ENCODE data around the gene ULK2.

The ULK2 gene

GRCh38 chr17:19886116-19886515, 18.4 kb upstream of the ULK2 start:
- TF ChIP-seq CTCF (IDR thresholded peaks at IDR 0.05; ENCODE audit: low read length) (no peak), EZH2 (IDR thresholded peaks at IDR 0.05; ENCODE audit: borderline replicate concordance, low read length) (no peak)

GRCh38 chr17:19883537-19884215, 15.9 kb upstream of the ULK2 start:
- Histone ChIP-seq H3K4me3 (ENCODE audit: low read depth, low read length, poor library complexity, severe bottlenecking) (no peak overlapping the region), H3K4me1 (ENCODE audit: insufficient read depth, low read length, severe bottlenecking) (no peaks in the 10 kb centered on the region), H3K9ac (ENCODE audit: low read length) (no peak overlapping the region), H3K27ac (ENCODE audit: low read depth, low read length, poor library complexity, severe bottlenecking) (no peak overlapping the region), H2AFZ (ENCODE audit: low read length) (no peak overlapping the region), H4K20me1 (ENCODE audit: insufficient read depth, low read length) (no peaks in the 10 kb centered on the region), H3K9me2 (ENCODE audit: low read depth, low read length) (no peaks in the 10 kb centered on the region), H3K4me2 (ENCODE audit: low read length) (no peak overlapping the region), H3F3A (ENCODE audit: insufficient read depth, low read length) (no peaks in the 10 kb centered on the region), H3K36me3 (ENCODE audit: insufficient read depth, low read length) (no peaks in the 10 kb centered on the region), H3K79me2 (ENCODE audit: insufficient read depth, low read length) (no peaks in the 10 kb centered on the region), H3K27me3 (ENCODE audit: insufficient read depth, low read length) (no peaks in the 10 kb centered on the region), H3K9me3 (ENCODE audit: low read length) (no peaks in the 10 kb centered on the region)
- no peak for TF ChIP-seq EZH2 (IDR thresholded peaks at IDR 0.05; ENCODE audit: borderline replicate concordance, low read length)
- no peak for TF ChIP-seq CTCF (IDR thresholded peaks at IDR 0.05; ENCODE audit: low read length)

More at GRCh38 chr17:19886116-19886515, 18.4 kb upstream of the ULK2 start:
- Histone ChIP-seq H3K79me2 (ENCODE audit: insufficient read depth, low read length) (no peaks in the 10 kb centered on the region), H3K9ac (ENCODE audit: low read length) (no peak overlapping the region), H3K4me2 (ENCODE audit: low read length) (no peak overlapping the region), H3K9me3 (ENCODE audit: low read length) (no peaks in the 10 kb centered on the region), H3K36me3 (ENCODE audit: insufficient read depth, low read length) (no peaks in the 10 kb centered on the region), H2AFZ (ENCODE audit: low read length) (no peak overlapping the region), H3K27me3 (ENCODE audit: insufficient read depth, low read length) (no peaks in the 10 kb centered on the region), H3K4me3 (ENCODE audit: low read depth, low read length, poor library complexity, severe bottlenecking) (no peak overlapping the region), H4K20me1 (ENCODE audit: insufficient read depth, low read length) (no peaks in the 10 kb centered on the region), H3K4me1 (ENCODE audit: insufficient read depth, low read length, severe bottlenecking) (no peaks in the 10 kb centered on the region), H3F3A (ENCODE audit: insufficient read depth, low read length) (no peaks in the 10 kb centered on the region), H3K27ac (ENCODE audit: low read depth, low read length, poor library complexity, severe bottlenecking) (no peak overlapping the region), H3K9me2 (ENCODE audit: low read depth, low read length) (no peaks in the 10 kb centered on the region)

GRCh38 chr17:19880393-19880792, 12.7 kb upstream of the ULK2 start:
- Histone ChIP-seq H3K36me3 (ENCODE audit: insufficient read depth, low read length) (no peaks in the 10 kb centered on the region), H3K4me3 (ENCODE audit: low read depth, low read length, poor library complexity, severe bottlenecking) (no peak overlapping the region), H3K4me2 (ENCODE audit: low read length) (no peak overlapping the region), H3K79me2 (ENCODE audit: insufficient read depth, low read length) (no peaks in the 10 kb centered on the region), H3K9ac (ENCODE audit: low read length) (no peak overlapping the region), H3K4me1 (ENCODE audit: insufficient read depth, low read length, severe bottlenecking) (peaks cover 4% of the 10 kb centered on the region), H3K9me2 (ENCODE audit: low read depth, low read length) (no peaks in the 10 kb centered on the region), H3K9me3 (ENCODE audit: low read length) (no peaks in the 10 kb centered on the region), H3F3A (ENCODE audit: insufficient read depth, low read length) (no peaks in the 10 kb centered on the region), H4K20me1 (ENCODE audit: insufficient read depth, low read length) (no peaks in the 10 kb centered on the region), H2AFZ (ENCODE audit: low read length) (no peak overlapping the region), H3K27me3 (ENCODE audit: insufficient read depth, low read length) (no peaks in the 10 kb centered on the region), H3K27ac (ENCODE audit: low read depth, low read length, poor library complexity, severe bottlenecking) (no peak overlapping the region)
- no peak for TF ChIP-seq EZH2 (IDR thresholded peaks at IDR 0.05; ENCODE audit: borderline replicate concordance, low read length)
- no peak for TF ChIP-seq CTCF (IDR thresholded peaks at IDR 0.05; ENCODE audit: low read length)

All from OCI-LY1 (cell line).